Endothelial cell of umbilical vein (primary cell): Measurements from ENCODE around the gene MED12L.

Experiments used
- EZH2 ChIP-seq: IDR thresholded peaks from 2 replicates; pipeline ENCODE4 v1.6.1; 2012; ENCODE audit warnings: borderline replicate concordance, low read depth, mild to moderate bottlenecking, moderate library complexity, low read length, inconsistent platforms; ENCODE audit not compliant: severe bottlenecking
- FOS ChIP-seq: IDR thresholded peaks from 2 replicates; pipeline ENCODE4 v1.6.1; 2011; ENCODE audit warnings: mild to moderate bottlenecking, low read length, moderate library complexity, borderline replicate concordance; ENCODE audit not compliant: insufficient read depth
- JUN ChIP-seq: IDR thresholded peaks from 2 replicates; pipeline ENCODE4 v1.6.1; 2011; ENCODE audit warnings: borderline replicate concordance, low read depth; ENCODE audit not compliant: insufficient read length, insufficient read depth
- POLR2A ChIP-seq: IDR thresholded peaks from 2 replicates; pipeline ENCODE4 v1.6.1; 2012; ENCODE audit warnings: low read depth, mild to moderate bottlenecking, control low read depth, low read length
- POLR2AphosphoS5 ChIP-seq: IDR thresholded peaks from 2 replicates; pipeline ENCODE4 v1.6.1; 2012; ENCODE audit warnings: low read depth, mild to moderate bottlenecking, control low read depth, low read length, moderate library complexity; ENCODE audit not compliant: insufficient read depth
- TF ChIP-seq, protein P1 (sequence below), 2 donors: IDR thresholded peaks; 1 replicate in 1 of 2; 2 replicates in 1 of 2; pipeline ENCODE4 v1.5.1; 2011; ENCODE audit warnings: low read length in 2 of 2, mild to moderate bottlenecking in 2 of 2, moderate library complexity in 2 of 2, control low read depth in 1 of 2, inconsistent platforms in 1 of 2, low read depth in 1 of 2; ENCODE audit not compliant: insufficient read depth in 1 of 2; ENCODE audit errors: extremely low read depth in 1 of 2

DNA sequence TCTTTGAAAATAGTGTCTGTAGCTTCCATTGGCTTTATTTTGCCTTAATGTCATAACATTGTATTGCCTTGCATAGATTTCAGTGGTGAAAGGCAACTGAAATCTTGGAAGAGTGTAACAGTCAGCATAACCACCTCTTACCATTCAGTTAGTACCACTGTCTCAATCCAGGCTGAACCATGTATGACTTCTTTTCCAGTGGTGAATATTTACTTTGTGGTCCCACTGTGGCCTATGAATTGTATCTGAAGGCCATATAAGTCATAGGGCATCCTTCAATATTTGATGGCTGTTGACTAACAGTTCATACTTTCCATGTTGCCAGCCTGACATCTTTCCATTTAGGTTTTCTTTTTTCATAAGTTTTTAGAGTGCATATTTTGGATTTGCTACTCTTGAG is 38.4 kb downstream of the MED12L start:
- no peak for TF ChIP-seq POLR2AphosphoS5
- TF ChIP-seq, protein P1, sequence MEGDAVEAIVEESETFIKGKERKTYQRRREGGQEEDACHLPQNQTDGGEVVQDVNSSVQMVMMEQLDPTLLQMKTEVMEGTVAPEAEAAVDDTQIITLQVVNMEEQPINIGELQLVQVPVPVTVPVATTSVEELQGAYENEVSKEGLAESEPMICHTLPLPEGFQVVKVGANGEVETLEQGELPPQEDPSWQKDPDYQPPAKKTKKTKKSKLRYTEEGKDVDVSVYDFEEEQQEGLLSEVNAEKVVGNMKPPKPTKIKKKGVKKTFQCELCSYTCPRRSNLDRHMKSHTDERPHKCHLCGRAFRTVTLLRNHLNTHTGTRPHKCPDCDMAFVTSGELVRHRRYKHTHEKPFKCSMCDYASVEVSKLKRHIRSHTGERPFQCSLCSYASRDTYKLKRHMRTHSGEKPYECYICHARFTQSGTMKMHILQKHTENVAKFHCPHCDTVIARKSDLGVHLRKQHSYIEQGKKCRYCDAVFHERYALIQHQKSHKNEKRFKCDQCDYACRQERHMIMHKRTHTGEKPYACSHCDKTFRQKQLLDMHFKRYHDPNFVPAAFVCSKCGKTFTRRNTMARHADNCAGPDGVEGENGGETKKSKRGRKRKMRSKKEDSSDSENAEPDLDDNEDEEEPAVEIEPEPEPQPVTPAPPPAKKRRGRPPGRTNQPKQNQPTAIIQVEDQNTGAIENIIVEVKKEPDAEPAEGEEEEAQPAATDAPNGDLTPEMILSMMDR (IDR thresholded peaks at IDR 0.05; ENCODE audit: extremely low read depth in 1 of 2, insufficient read depth in 1 of 2, low read depth in 1 of 2, low read length in 2 of 2), result no peak
- no peak for TF ChIP-seq JUN
- TF ChIP-seq EZH2, result no peak
- no peak for TF ChIP-seq FOS
- no peak for TF ChIP-seq POLR2A
